Mucosa of gallbladder (tissue), 1 donor: ENCODE data around the gene CHD3. TPM values are rescaled to one million over a fixed set of nuclear protein-coding genes. Genes with fewer than 3 reads are reported as not detected.
"Not testable (repeated sequence)": the region's sequence is repeated elsewhere in the genome, so short reads cannot be mapped to it uniquely, and the experiment has no call there.

Source experiments
- DNase-seq: peaks from one replicate; pipeline ENCODE4 v3.0.0-alpha.2; 2020; ENCODE audit warnings: low spot score
- total RNA-seq: library from RNA; stranded (reverse); gene quantifications from one replicate; pipeline ENCODE4 v1.2.1, GENCODE V29; 2021
- donor health status: DM: no; HTN: no; CAD: no.

CHD3 gene
- total RNA-seq, 1 donor from 2014 or later: 127 TPM

GRCh38 chr17:7849751-7850504, 38.7 kb upstream of the CHD3 start:
- DNase-seq: no peak

- DNase-seq: no peak
Measured at GRCh38 chr17:7850701-7851437, 37.7 kb upstream of the CHD3 start.

DNA sequence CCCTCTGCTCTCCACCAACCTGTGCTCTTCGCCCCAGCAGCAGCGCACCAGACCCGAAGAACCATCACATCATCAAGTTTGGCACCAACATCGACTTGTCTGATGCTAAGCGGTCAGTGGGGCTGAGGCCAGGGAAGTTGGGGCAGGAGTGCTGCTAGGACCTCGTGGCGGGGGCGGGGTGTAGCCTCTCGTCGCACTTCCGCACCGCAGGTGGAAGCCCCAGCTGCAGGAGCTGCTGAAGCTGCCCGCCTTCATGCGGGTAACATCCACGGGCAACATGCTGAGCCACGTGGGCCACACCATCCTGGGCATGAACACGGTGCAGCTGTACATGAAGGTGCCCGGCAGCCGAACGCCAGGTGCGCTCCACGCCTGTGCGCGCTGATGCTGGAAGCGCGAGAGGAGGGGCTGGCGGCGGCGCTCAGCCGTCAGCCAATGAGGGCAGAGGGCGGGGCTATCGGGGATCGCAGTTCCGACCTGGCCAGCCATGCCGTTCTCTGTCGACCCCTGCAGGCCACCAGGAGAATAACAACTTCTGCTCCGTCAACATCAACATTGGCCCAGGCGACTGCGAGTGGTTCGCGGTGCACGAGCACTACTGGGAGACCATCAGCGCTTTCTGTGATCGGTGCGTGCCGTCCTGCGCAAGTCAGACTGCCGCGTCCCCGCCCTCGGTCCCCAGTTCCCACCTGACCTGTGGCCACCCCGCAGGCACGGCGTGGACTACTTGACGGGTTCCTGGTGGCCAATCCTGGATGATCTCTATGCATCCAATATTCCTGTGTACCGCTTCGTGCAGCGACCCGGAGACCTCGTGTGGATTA, 36.9 kb upstream of the CHD3 start:
- peak; percentile 92 for DNase-seq

DNA sequence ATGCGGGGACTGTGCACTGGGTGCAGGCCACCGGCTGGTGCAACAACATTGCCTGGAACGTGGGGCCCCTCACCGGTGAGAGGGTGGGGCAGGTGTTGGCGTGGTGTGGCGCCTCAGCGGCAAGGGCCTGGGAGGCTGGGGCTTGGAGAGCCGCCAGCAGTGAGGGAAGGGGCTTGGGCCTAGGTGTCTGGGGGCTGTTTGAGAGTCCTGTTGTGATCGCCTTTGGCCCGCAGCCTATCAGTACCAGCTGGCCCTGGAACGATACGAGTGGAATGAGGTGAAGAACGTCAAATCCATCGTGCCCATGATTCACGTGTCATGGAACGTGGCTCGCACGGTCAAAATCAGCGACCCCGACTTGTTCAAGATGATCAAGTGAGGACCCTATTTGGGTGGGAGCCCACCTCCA, 36.3 kb upstream of the CHD3 start:
- no peak for DNase-seq

DNA sequence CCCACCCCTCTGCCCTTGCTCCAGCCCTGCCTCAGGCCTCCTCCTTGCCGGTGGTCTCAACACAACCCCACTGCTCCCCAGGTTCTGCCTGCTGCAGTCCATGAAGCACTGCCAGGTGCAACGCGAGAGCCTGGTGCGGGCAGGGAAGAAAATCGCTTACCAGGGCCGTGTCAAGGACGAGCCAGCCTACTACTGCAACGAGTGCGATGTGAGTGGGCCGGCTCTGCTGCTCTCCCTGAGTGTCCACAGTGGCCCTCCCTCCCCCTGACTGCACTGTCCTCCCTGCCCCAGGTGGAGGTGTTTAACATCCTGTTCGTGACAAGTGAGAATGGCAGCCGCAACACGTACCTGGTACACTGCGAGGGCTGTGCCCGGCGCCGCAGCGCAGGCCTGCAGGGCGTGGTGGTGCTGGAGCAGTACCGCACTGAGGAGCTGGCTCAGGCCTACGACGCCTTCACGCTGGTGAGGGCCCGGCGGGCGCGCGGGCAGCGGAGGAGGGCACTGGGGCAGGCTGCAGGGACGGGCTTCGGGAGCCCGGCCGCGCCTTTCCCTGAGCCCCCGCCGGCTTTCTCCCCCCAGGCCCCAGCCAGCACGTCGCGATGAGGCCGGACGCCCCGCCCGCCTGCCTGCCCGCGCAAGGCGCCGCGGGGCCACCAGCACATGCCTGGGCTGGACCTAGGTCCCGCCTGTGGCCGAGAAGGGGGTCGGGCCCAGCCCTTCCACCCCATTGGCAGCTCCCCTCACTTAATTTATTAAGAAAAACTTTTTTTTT, 35.5 kb upstream of the CHD3 start:
- DNase-seq: no peak

GRCh38 chr17:7853691-7854038, 34.9 kb upstream of the CHD3 start:
- no peak for DNase-seq

DNA sequence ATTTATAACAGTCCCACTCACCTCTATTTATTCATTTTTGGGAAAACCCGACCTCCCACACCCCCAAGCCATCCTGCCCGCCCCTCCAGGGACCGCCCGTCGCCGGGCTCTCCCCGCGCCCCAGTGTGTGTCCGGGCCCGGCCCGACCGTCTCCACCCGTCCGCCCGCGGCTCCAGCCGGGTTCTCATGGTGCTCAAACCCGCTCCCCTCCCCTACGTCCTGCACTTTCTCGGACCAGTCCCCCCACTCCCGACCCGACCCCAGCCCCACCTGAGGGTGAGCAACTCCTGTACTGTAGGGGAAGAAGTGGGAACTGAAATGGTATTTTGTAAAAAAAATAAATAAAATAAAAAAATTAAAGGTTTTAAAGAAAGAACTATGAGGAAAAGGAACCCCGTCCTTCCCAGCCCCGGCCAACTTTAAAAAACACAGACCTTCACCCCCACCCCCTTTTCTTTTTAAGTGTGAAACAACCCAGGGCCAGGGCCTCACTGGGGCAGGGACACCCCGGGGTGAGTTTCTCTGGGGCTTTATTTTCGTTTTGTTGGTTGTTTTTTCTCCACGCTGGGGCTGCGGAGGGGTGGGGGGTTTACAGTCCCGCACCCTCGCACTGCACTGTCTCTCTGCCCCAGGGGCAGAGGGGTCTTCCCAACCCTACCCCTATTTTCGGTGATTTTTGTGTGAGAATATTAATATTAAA, 34.4 kb upstream of the CHD3 start:
- no peak for DNase-seq

DNA sequence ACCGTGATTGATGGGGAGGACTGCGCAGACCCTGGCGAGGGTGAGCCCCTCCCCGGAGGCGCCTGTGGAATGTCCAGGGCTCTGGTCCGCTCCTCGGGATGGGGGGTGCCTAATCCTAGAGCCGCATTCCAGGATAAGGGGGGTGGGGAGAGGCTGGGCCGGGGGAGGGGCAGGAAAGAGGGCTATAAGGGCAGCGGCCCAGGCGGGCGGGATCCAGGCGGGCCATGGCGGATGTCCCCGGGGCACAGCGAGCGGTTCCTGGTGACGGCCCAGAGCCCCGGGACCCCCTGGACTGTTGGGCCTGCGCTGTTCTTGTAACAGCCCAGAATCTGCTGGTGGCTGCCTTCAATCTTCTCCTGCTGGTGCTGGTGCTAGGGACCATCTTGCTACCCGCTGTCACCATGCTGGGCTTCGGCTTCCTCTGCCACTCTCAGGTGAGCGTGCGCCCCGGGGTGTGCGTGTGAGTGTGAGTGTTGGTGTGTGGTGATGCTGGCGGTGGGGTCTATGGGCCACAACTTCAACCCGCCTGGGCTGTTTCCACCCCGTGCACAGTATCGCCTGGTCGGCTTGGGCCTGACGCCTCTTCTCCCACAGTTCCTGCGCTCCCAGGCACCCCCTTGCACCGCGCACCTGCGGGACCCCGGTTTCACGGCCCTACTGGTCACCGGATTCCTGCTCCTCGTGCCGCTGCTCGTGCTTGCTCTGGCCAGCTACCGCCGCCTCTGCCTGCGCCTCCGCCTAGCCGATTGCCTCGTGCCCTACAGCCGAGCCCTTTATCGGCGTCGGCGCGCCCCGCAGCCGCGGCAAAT, 33.5 kb upstream of the CHD3 start, which contains the start of gene TMEM88:
TSS of gene TMEM88 (plus strand) at position 216 of the 809 bp plus-strand sequence. CDS start at position 225, 9 bp downstream.
- DNase-seq: no peak

DNA sequence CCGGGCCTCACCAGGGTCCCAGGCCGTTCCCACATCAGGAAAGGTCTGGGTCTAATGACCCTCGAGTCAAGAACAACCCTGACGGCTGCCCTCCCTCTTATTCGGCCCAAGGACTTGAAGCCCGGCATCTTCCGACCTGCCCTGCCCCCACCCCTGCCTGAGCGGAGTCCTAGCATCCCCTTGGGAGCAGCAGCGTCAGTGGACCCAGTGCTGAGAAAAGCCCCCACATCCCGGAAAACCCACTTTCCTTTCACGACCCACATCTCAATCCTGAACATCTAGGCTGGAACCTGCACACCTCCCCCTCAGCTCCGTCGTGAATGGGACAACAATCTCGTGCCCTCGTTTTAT, 33.0 kb upstream of the CHD3 start:
- DNase-seq: no peak

DNA sequence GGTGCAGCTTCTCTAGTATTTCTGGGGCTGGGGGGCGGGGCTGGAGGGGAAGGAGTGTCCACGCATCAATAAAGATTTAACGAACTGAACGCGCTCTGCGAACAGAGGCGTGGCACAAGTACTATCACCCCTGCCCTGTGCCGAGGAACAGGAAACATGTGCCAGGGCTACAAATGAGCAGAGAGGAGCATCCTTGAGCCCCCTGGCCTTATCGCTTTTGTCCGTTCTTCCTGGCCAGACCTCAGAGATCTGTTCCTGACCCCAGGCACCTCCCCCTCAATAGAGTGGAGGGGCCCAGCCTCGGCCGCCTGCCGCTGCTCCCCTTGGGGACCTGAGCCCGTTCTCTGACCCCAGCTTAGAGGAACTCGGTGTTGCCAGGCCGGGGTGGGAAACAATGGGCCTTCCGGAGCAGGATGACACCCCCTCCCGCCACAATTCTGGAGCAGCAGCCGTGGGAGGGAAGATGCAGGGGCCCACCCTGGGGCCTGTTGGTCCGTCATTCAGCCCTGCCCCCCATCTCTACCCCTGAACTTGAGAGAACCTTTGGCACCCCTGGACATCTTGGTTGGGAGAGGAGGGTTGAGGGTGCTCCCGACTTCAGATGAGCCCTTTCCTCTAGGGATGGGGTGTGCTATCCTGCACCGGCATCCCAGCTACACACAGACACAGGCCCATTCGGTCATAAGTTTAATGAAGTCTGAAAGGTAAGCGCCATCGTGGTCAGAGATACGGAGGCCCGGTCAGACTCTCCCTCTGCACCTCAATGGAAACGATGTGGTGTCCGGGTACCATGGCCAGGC, 32.4 kb upstream of the CHD3 start:
- DNase-seq: no peak

- peak; percentile 98 for DNase-seq
Measured at GRCh38 chr17:7856811-7857712, 31.5 kb upstream of the CHD3 start, which contains the start of gene NAA38. Gene NAA38, minus strand, starts transcription at chr17:7857559. Its CDS starts 96 bp downstream, at chr17:7857463.

- DNase-seq: peak; percentile 95
Measured at GRCh38 chr17:7857713-7858521, 30.7 kb upstream of the CHD3 start, which contains the start of gene CYB5D1. Gene CYB5D1, plus strand, starts transcription at chr17:7858003. Its CDS starts 132 bp downstream, at chr17:7858135.

DNA sequence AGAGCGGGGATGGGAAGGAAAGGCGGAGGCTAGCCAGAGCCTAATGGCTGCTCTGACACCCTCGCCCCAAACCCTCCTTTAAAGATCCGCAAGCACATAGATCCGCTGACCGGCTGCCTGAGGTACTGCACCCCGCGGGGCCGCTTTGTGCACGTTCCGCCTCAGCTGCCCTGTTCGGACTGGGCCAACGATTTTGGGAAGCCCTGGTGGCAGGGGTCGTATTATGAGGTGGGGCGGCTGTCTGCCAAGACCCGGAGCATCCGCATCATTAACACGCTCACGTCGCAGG, 30.1 kb upstream of the CHD3 start:
- DNase-seq: no peak

DNA sequence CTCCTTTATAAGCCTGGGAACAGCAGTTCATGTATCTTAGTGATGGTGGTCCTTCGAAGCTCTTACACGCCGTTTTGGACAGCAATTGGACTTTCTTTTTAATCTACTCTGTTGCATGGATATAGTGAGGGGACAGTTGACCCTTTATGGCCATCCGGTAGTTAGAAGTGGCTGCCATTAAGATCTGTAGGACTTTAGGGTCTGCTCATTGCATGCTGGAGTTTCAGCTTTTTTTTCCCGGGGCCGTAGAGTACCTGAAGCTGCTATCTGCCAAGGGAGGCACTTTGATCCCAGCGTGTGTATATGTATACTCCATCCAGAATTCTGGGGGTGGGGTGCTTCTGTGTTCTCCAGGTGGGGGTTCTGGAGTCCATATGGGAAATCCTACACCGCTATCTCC, 29.6 kb upstream of the CHD3 start:
- DNase-seq: no peak

- DNase-seq: no peak
Measured at GRCh38 chr17:7862692-7863437, 25.7 kb upstream of the CHD3 start.

GRCh38 chr17:7864384-7864783, 24.2 kb upstream of the CHD3 start:
- DNase-seq: not testable (repeated sequence)
